GM19395 (cell line): ENCODE data around the gene FADS1.

Source experiments
- ATAC-seq: cut with Tn5 transposase; IDR thresholded peaks from one replicate; pipeline ENCODE4 v1.9.1; 2021; ENCODE audit warnings: mild to moderate bottlenecking, moderate library complexity; ENCODE audit not compliant: unreplicated experiment

FADS1 gene

GRCh38 chr11:61827571-61828378 is 11.0 kb upstream of the FADS1 start, which contains the start of gene FADS2:
Gene FADS2 (plus strand): TSS chr11:61828300. CDS start chr11:61828391, 91 bp downstream.
- peak; percentile 74 for ATAC-seq

- ATAC-seq, result peak; percentile 13
Observed at GRCh38 chr11:61826930-61827570, 10.2 kb upstream of the FADS1 start.

DNA sequence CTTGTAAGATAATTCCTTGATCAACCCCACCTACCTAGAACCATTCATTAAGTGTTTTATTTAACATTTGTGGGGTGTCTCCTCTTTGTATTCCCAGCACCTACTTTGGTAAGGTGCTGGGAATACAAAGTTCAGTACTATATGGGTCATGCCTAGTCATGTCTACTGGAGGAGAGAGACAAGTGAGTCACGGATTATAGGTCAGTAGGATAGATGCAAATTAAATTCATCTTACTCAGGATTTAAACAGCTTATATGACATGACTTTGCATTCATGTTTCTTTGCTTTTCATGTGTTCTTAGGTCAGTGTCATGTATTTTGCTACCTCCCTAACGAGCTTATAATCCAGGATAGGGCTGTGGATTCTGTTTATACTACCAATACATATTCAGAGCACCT is 3.4 kb upstream of the FADS1 start:
- no peak for ATAC-seq

DNA sequence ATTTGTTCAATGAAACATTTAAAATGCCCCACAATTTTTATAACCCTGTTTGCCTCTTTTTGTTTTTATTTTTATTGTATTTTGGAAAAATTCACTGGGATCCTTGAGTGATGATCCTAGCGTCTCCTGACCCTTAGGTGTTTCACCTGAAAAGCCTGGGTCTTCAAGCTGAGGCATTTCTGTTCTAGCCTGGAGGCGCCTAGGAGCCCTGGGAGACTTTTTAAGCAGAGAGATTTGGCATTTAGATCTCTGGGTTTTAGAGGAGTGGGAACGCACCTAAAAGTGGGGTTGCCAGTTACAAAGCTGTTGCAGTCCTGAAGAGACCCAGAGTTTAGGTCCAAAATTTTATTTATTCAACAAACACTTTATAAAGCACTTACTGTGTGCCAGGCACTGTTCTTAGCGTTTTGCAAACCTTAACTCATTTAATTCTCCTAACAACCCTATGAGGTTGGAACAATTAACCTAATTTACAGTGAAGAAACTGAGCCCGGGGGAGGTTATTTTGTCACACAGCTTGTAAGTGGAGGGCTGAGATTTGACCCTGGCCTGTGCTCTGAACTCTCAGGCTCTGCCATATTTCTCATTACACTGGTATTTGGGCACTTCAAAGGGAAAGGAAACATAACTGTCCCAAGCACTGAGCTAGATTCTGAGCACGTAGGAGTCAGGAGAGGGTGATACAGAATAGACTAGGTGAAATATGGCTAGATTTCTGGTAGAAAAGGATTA is 834 bp upstream of the FADS1 start:
- ATAC-seq, result no peak

DNA sequence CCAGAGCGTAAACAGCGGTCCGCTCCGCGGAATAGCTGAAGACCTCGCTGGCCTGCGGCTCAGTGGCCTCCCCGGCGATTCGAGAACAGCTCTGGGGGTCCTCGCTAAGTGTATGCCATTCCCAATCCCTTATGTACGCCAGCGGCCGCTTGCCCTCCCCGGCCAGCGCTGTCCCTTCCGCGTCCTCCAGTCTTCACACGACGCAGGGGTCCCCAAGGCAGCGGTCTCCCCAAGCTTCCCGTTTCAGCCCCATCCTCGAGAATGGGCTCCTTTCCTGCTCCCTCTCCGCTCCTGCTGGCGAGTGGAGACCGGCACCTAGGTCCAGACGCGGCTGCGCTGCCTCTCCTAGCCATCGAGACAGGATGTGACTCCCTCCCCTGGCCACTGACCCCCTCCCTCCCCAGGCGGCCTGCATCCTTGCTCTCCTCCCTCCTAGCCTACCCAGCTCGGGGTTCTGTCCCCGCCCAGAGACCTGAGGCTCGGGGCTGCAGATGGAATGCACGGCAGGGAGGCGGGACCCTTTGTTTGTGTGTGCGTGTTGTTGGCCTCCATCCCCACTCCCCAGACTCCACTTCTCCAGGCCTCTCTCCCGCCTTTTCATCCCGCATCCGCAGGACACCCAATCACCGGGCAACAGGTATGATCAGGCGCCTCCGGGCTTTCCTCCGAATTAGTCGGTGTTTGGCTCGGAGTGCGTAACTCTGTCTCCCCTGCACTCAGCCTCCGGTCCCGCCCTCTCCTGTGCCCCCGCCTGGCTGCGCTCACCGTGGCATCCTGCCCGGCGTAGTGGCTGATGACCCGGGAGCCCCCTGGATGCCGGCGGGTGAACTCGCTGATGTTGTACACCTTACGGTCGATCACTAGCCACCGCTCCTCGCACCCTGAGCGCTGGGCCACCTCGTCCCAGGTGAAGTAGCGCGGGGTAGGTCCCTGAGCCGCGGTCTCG is 740 bp downstream of the FADS1 start:
- ATAC-seq, result peak; percentile 42

GRCh38 chr11:61814958-61815789 is 1.6 kb downstream of the FADS1 start:
- peak; percentile 59 for ATAC-seq

DNA sequence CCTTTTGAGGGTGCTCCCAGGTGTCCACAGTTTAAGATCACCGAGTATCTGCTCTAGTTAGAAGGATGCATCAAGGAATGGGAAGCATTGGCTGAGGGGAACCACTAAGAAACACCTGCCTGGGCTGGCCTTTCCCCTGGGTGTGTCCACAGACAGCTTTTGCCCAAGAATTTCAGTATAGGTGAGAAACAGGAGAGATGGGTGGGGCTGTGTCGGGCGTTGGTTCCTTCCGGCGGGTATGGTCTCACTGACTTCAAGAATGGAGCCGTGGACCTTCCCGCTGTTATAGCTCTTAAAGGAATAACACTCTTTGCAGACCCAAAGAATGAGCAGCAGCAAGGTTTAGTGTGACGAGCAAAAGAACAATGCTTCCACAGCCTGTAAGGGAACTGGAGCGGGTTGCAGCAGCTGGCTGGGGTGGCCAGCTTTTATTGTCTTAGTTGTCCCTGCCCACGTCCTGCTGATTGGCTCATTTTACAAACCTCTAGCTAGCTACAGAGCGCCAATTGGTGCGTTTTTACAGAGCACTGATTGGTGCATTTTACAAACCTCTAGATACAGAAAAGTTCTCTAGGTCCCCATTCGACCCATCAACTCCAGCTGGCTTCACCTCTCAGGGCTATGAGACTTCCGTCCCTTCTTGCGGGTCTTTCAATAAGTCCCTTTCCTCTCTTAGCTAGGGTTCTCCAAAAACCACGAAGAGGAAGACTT is 2.4 kb downstream of the FADS1 start:
- peak; percentile 4 for ATAC-seq

GRCh38 chr11:61812736-61813411 is 3.9 kb downstream of the FADS1 start:
- ATAC-seq, result no peak

DNA sequence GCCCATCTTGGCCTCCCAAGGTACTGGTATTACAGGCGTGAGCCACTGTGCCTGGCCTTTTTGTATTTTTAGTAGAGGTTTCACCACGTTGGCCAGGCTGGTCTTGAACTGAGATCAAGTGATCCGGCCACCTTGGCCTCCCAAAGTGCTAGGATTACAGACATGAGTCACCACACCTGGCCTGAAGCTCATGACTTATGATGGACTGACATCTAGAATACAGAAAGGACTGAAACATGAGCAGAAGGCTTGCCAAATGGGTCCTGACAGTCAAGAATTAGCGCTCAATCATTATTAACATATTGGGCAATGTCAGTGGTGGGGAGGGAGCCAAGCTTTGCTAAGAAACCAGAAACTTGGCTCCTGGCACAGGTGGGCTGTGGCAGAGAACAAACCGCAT is 5.0 kb downstream of the FADS1 start:
- no peak for ATAC-seq

GRCh38 chr11:61810671-61811175 is 6.1 kb downstream of the FADS1 start:
- no peak for ATAC-seq

DNA sequence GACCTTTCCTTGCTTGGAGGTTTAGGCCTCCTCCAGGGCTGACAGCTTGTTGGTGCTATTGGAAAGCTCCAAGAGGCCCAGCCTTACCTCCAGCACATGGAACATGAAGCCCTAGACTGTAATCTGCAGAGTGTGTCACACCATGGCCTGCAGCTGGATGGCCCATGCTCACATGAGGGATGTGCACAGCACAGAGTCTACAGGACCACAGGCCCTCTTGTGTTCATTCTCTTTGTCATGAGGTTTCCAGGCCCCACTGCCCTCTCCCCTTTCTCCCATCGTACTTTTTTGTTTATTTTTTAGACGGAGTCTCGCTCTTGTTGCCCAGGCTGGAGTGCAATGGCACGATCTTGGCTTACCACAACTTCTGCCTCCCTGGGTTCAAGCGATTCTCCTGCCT is 10.0 kb downstream of the FADS1 start:
- no peak for ATAC-seq

- ATAC-seq, result no peak
Observed at GRCh38 chr11:61805146-61805545, 11.7 kb downstream of the FADS1 start.

- no peak for ATAC-seq
Observed at GRCh38 chr11:61803889-61804647, 12.7 kb downstream of the FADS1 start.

DNA sequence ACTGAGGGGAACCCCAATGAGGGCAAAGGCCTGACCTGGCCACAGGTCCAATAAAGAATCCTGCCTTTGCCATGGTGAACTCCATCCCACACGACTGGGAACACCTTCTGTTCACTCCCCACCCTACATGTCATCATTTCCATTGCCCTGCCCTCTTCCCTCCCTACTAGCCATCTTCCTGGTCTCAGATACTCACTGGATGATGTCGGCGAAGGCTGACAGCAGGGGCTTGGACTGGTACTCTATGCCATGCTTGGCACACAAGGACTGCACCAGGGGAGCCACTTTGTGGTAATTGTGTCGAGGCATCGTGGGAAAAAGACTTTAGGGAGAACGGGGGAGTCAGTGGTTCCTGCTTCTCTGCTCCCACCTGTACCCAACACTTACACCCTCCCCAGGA is 14.2 kb downstream of the FADS1 start:
- no peak for ATAC-seq

DNA sequence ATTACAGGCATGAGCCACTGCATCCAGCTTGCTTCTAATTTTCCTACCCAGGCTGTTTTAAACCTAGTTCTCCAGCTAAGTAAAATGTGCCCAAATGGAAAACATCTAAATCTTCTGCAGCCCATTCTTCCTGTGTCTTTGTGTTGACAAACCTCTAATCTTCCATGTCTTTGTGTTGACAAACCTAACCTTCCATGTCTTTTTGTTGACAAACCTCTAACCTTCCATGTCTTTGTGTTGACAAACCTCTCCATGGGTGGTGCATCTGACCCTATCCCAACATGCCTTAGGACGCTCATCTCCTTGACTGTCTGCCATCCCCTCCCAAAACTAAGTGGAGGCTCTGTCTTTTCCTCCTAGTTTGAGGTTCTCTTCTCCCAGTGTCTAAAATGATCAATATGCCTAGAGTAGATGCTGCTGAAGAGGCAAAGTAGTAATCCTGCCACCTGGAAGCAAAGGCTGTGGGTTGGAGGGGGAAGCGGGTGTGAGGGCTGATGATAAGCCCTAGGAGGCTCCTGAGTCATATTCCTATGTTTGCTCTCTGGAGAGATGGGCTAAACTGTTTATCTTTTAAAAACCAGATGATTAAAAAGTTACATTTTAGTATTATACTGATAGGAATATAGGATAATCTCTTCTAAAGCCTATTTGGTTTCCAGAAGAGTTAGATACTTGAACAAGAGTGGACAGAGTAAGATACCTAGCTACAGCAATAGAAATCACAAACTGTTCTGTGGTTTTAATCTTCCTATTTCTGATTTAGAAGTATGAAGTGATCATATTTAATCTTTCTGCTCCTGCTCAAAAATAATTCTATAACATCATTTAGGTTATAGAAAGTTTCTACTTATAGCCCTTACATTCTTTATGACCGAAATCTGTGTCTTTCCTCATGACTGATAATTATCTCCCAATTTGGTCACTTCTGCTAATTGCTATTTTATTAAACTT is 16.2 kb downstream of the FADS1 start:
- ATAC-seq, result no peak

GRCh38 chr11:61799665-61800284 is 17.0 kb downstream of the FADS1 start:
- no peak for ATAC-seq
